Kidney (tissue), 14 donors: ENCODE measurements around the gene CCSER1. TPM values are rescaled to one million over a fixed set of nuclear protein-coding genes. Genes with fewer than 3 reads are reported as not detected.

ENCODE experiments used
- DNase-seq, 5 donors: peaks; one replicate each; pipeline ENCODE4 v3.0.0-alpha.2; 2013 to 2020
- FAIRE-seq: peaks from 2 replicates; lab custom pipeline; 2012; peaks lifted over from hg19 to GRCh38; lab: Jason Lieb, UNC
- H3K27ac ChIP-seq, 2 donors: one replicate each; pipeline ENCODE4 v1.7.0; 2013; ENCODE audit warnings: low read depth in 2 of 2, low read length in 2 of 2, inconsistent platforms in 1 of 2
- H3K27me3 ChIP-seq: one replicate; pipeline ENCODE4 v1.7.1; 2013; ENCODE audit warnings: low read length, inconsistent platforms; ENCODE audit not compliant: control insufficient read depth, insufficient read depth
- H3K36me3 ChIP-seq, 3 donors: one replicate each; pipeline versions ENCODE4 v1.7.0 to v1.7.1; 2013; ENCODE audit warnings: low read length in 3 of 3, control low read depth in 1 of 3, inconsistent platforms in 1 of 3; ENCODE audit not compliant: insufficient read depth in 3 of 3, control insufficient read depth in 2 of 3
- H3K4me1 ChIP-seq, 3 donors: one replicate each; pipeline versions ENCODE4 v1.7.0 to v1.7.1; 2013; ENCODE audit warnings: low read length in 3 of 3, inconsistent platforms in 1 of 3, low read depth in 1 of 3; ENCODE audit not compliant: control insufficient read depth in 2 of 3, insufficient read depth in 2 of 3
- H3K4me3 ChIP-seq, 3 donors: one replicate each; pipeline versions ENCODE4 v1.7.0 to v1.8.1; 2013; ENCODE audit warnings: low read length in 3 of 3, control low read depth in 1 of 3, inconsistent platforms in 1 of 3
- H3K9ac ChIP-seq, 3 donors: one replicate each; pipeline versions ENCODE4 v1.7.0 to v1.7.1; 2013; ENCODE audit warnings: low read length in 3 of 3, control low read depth in 1 of 3, inconsistent platforms in 1 of 3
- H3K9me3 ChIP-seq, 3 donors: one replicate each; pipeline versions ENCODE4 v1.7.0 to v1.7.1; 2013; ENCODE audit warnings: low read length in 3 of 3, control low read depth in 1 of 3, inconsistent platforms in 1 of 3; ENCODE audit not compliant: control insufficient read depth in 2 of 3, insufficient read depth in 1 of 3
- intact Hi-C: fragments of 100-400 bp; cut with DNase I; formaldehyde crosslinking; loops from one replicate; pipeline ENCODE4 v1.11.1; 2022
- polyA plus RNA-seq: library from polyadenylated mRNA; stranded (reverse); fragments of 350-450 nt; fragmentation: Illumina TruSeq; extraction: RNeasy Lipid Tissue Mini Kit (QIAGEN cat#74804); gene quantifications from one replicate; pipeline ENCODE4 v1.2.3, GENCODE V29; 2014; ENCODE audit warnings: low read depth, low replicate concordance; ENCODE audit not compliant: insufficient read depth
- total RNA-seq: library from RNA; stranded (reverse); fragmentation: NEBNext Ultra II Directional; extraction: Animal tissue kit (Norgen Biotek cat#: 25700); gene quantifications from one replicate; pipeline ENCODE4 v1.2.1, GENCODE V29; 2021
- TF ChIP-seq, protein P1 (sequence below): IDR thresholded peaks from 3 replicates; pipeline ENCODE4 v1.5.1; 2012; ENCODE audit warnings: mild to moderate bottlenecking, moderate library complexity, borderline replicate concordance; ENCODE audit not compliant: insufficient read depth; ENCODE audit errors: extremely low read depth
- donor health status: control.
- donor health status: control.
- donor health status: control.
- donor health status: control.
- donor health status: control.
- donor health status: DM: yes; HTN: yes; CAD: no.
- donor health status: Normal renal cell carcinoma (clear cell type).

CCSER1 gene
- total and polyA plus RNA-seq, 2 donors from 2014 or later: 4.2 to 26.8 TPM

GRCh38 chr4:90121676-90122354 lies 5.4 kb upstream of the CCSER1 start:
- no peaks in the 10 kb centered on the region for H3K9me3 ChIP-seq
- H3K27ac ChIP-seq: no peak overlapping the region
- FAIRE-seq: no peak
- H3K4me3 ChIP-seq: no peak overlapping the region
- H3K36me3 ChIP-seq: no peaks in the 10 kb centered on the region
- no peak for DNase-seq
- intact Hi-C loops: no loop called here
- no peaks in the 10 kb centered on the region for H3K4me1 ChIP-seq
- TF ChIP-seq, protein P1, sequence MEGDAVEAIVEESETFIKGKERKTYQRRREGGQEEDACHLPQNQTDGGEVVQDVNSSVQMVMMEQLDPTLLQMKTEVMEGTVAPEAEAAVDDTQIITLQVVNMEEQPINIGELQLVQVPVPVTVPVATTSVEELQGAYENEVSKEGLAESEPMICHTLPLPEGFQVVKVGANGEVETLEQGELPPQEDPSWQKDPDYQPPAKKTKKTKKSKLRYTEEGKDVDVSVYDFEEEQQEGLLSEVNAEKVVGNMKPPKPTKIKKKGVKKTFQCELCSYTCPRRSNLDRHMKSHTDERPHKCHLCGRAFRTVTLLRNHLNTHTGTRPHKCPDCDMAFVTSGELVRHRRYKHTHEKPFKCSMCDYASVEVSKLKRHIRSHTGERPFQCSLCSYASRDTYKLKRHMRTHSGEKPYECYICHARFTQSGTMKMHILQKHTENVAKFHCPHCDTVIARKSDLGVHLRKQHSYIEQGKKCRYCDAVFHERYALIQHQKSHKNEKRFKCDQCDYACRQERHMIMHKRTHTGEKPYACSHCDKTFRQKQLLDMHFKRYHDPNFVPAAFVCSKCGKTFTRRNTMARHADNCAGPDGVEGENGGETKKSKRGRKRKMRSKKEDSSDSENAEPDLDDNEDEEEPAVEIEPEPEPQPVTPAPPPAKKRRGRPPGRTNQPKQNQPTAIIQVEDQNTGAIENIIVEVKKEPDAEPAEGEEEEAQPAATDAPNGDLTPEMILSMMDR: no peak
- no peak overlapping the region for H3K9ac ChIP-seq
- no peaks in the 10 kb centered on the region for H3K27me3 ChIP-seq

DNA sequence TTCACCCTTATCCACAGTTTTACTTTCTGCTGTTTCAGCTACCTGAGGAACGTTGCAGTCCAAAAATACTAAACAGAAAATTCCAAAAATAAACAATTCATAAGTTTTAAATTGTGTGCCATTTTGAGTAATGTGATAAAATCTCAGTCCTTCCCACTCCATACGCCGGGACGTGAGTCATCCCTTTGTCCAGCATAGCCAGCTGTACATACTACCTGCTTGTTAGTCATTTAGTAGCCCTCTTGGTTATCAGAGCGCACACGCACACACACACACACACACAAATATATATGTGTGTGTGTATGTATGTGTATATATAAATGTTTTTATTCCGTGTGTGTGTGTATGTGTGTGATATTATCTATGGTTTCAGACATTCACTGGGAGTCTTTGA lies 4.8 kb upstream of the CCSER1 start:
- Histone ChIP-seq H3K27ac (no peak overlapping the region), H3K9ac (no peak overlapping the region), H3K4me1 (no peaks in the 10 kb centered on the region), H3K9me3 (no peaks in the 10 kb centered on the region), H3K27me3 (no peaks in the 10 kb centered on the region), H3K36me3 (no peaks in the 10 kb centered on the region), H3K4me3 (no peak overlapping the region)
- DNase-seq: no peak
- intact Hi-C loops: no loop called here
- TF ChIP-seq, protein P1: no peak
- no peak for FAIRE-seq

DNA sequence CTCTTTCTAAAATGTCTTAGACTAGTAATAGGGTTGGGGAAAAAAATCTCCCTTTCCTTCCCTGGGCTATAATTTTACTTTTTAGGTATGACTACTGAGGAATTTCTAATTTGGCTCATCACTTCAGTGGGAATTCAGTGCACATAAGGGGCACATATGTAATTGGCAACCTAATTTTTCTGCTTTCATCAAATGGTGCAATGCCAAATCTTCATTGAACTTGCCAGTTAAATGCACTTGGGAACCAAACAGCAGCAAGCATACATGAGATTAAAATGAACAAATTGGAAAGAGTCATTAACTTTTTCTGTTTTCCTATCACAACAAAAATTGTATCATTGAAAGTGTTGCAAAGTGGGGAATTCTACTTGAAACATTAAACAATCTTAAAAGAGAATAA lies 2.9 kb upstream of the CCSER1 start:
- Histone ChIP-seq H3K9me3 (no peaks in the 10 kb centered on the region), H3K36me3 (no peaks in the 10 kb centered on the region), H3K27me3 (no peaks in the 10 kb centered on the region), H3K4me1 (no peaks in the 10 kb centered on the region), H3K9ac (no peak overlapping the region), H3K4me3 (no peak overlapping the region), H3K27ac (no peak overlapping the region)
- intact Hi-C loops: no loop called here
- FAIRE-seq (no peak), DNase-seq (no peak)
- TF ChIP-seq, protein P1: no peak
